AG09309 (cell line): ENCODE measurements around the gene URB1.
A peak's percentile ranks its signal among the peaks of the same experiment; 100 is the strongest.

Source experiments
- DNase-seq: peaks from one replicate; pipeline ENCODE4 v3.0.0-alpha.2; 2010; ENCODE audit warnings: low read depth
- H3K4me3 ChIP-seq: 2 replicates; pipeline ENCODE4 v1.5.1; 2011; ENCODE audit warnings: mild to moderate bottlenecking, low read depth, low read length, moderate library complexity; ENCODE audit not compliant: control insufficient read depth
- CTCF ChIP-seq: IDR thresholded peaks from 2 replicates; pipeline ENCODE4 v1.5.1; 2011; ENCODE audit warnings: mild to moderate bottlenecking, low read depth, low read length, inconsistent platforms; ENCODE audit not compliant: insufficient read depth, control insufficient read depth; ENCODE audit errors: missing control alignments

Gene URB1

GRCh38 chr21:32299695-32300094 lies 93.1 kb downstream of the URB1 start:
- no peak overlapping the region for H3K4me3 ChIP-seq
- no peak for DNase-seq
- no peak for TF ChIP-seq CTCF

GRCh38 chr21:32298658-32299081 lies 94.1 kb downstream of the URB1 start, which contains the start of gene MRAP:
TSS of gene MRAP (plus strand) at chr21:32298855. CDS start at chr21:32298972, 117 bp downstream.
- TF ChIP-seq CTCF = no peak
- DNase-seq = no peak
- H3K4me3 ChIP-seq = no peak within 1 kb of the TSS

- no peak for TF ChIP-seq CTCF
- DNase-seq = peak; percentile 25
- no peak overlapping the region for H3K4me3 ChIP-seq
Measured at GRCh38 chr21:32298148-32298559, 94.7 kb downstream of the URB1 start.

- H3K4me3 ChIP-seq = no peak overlapping the region
- DNase-seq = no peak
- no peak for TF ChIP-seq CTCF
Measured at GRCh38 chr21:32297449-32297848, 95.4 kb downstream of the URB1 start.

- no peak for TF ChIP-seq CTCF
- no peak overlapping the region for H3K4me3 ChIP-seq
- no peak for DNase-seq
Measured at GRCh38 chr21:32285476-32285875, 107.3 kb downstream of the URB1 start.

- no peak for DNase-seq
- no peak overlapping the region for H3K4me3 ChIP-seq
- TF ChIP-seq CTCF = no peak
Measured at GRCh38 chr21:32282992-32283391, 109.8 kb downstream of the URB1 start.

GRCh38 chr21:32281531-32281930 lies 111.3 kb downstream of the URB1 start:
- no peak for TF ChIP-seq CTCF
- no peak overlapping the region for H3K4me3 ChIP-seq
- no peak for DNase-seq
